HK-2 (cell line): ENCODE measurements around the gene WASL.
"Not testable (repeated sequence)": the region's sequence is repeated elsewhere in the genome, so short reads cannot be mapped to it uniquely, and the experiment has no call there.

Experiments
- DNase-seq: peaks from one replicate; pipeline ENCODE4 v3.0.0-alpha.2; 2018; ENCODE audit not compliant: unreplicated experiment

WASL gene

DNA sequence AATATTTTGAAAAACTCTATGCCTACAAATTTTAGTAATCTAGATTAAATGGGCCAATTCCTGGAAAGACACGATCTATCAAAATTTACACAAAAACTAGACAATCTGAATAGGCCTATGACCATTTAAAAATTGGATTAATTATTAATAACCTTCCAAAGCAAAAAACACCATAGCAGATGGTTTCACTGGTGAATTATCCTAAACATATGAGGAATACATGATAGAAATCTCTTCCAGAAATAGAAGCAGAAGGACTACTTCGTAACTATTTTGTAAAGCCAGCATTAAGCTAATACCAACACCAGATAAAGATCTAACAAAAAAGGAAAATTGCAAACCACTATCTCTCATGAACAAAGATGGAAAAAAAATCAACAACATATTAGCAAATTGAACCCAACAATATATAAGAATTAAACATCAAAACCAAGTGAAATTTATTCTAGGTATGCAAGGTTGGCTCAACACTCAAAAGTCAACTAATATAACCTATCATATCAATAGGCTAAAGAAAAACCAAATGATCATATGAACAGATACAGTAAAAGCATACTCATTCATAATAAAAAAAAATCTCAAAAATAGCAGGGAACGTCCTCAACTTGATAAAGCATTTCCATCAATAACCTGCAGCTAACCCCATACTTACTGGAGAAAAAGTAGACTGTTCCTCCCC, 16.3 kb downstream of the WASL start:
- DNase-seq = no peak

DNA sequence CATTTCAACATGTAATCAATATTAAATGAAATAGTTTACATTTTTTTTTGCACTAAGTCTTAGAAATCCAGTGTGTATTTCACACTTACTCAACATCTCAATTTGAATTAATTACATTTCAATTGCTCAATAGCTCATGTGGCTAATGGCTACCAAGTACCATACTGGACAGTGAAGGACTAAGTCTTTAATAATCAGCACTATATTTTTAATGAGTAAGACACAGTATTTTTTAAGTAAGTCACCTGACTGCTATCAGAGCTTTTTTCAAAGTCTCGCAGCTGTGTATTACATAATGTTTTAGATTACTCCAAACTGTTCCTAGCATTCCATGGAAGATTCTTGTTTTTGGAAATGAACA, 19.6 kb downstream of the WASL start:
- no peak for DNase-seq

DNA sequence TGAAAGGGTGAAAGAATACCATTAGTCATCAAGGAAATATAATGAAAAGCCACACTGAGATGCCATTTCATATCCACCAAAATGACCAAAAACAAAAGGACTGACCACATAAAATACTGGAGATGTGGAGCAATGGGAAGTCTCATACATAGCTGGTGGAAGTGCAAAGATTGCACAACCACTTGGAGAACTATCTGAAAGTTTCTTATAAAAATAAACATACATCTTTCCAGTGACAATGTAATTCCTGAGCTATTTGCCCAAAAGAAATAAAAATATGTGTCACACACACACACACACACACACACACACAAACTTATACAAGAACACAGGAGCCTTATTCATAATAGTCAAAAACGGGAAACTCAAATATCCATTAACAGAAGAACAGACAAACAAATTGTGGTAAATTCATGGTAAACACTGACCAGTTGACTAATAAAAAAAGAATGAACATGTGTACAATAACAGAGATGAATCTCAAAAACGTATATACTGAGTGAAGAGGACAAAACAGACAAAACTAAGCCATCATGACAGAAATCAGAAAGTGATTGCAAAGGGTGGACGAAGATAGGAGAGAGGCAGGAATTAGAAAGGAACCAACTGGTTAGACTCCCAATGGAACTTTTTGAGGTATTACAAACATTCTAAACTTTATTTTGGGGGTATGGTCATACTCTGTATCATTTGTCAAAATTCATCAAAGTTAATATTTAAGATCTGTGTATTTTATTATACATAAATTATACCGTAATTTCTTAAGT, 21.5 kb downstream of the WASL start:
- DNase-seq = no peak

DNA sequence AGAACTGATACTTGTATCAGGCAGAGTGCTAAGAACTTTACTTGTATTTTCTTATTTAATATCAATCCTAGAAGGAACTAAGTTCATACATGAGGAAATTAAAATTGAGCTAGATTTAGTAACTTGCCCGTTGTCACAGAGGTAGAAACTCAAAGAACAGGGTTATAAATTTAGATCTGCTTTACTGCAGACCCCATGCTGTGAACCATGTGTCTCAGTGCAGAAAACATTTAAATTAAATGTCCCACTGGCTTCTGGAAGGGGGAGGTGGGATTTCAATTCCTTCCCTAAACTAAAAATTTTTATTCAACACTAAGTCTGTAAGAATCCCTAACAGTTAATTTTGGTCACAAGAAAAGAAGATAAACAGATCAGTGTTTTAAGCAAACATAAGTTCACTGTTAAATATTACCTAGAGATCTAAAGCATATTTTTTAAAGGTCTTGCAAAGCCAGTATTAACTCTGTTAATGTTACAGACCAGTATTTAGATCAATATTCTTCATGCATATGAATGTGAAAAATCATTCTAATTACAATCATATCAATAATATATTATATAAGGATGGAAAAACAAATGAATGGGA, 23.1 kb downstream of the WASL start:
- no peak for DNase-seq

DNA sequence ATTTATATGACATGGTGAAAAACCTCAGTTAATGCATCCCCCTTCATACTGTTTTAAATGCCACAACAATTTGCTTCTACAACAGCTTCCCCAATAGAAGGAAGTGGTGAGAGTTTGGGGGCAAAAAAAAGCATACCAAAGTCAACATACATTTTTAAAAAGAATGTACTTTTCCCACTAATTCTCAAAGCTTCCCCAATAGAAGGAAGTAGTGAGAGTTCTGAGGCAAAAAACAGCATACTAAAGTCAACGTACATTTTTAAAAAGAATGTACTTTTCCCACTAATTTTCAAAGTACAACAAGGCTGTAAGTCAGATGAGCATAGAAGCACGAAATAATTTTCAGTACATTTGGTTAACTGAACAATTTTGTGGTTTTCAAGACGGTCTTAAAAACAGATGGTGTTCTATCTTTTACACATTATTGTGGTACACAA, 24.0 kb downstream of the WASL start:
- no peak for DNase-seq

DNA sequence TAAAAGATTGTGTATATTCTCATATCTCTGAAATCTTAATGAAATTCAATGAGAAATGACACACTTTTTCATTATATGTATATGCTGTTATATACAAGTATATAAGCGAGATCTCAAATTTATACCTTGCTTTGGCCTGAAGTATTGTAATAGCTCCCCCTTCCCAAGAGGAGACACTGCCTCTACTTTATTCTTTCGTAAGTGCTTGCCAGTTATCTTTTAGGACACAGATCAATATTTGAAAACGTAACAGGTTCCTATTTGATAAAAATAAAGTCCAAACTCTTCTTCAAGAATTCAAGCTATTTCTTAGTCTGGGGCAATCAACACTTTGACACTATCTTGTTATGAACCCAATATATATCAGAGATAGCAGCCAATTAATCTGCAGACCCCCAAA, 24.9 kb downstream of the WASL start:
- DNase-seq = no peak

DNA sequence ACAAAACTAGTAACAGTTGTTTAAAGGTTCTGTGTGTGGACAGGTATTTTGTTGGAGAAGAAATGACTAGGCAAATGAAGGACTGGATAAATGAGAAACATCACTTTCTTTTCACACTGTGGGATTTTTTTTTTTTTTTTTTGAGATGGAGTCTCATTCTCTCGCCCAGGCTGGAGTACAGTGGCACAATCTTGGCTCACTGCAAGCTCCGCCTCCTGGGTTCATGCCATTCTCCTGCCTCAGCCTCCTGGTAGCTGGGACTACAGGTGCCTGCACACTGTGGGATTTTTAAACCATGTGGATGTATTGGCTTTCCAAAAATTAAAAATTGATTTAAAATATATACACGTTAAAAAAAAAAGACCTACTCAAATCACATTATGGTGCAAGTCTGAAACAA, 28.3 kb downstream of the WASL start:
- DNase-seq = not testable (repeated sequence)

DNA sequence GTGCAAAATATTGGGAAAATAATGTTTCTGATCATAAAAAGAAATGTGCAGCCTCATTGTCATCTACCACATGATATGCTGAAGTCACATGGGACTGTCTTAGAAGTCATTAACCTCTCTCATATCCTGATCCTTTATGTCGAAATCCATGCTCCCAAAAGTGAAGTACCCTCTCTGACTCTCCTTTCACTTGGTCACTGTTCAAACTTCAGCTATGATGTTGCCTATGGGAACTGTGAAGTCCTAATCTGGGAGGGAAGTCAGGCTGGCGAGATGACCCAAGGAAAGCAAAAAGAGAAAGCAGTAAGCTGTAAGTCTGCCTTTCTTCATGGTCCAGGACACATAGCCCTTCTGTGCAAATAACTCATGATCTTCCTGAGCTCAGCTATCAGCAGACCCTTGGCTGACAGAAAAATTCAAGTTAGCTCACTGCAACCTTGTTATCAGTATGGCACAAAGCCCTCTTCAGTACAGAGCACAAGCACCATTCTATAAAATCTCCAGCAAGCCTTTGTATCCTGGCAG, 29.5 kb downstream of the WASL start:
- no peak for DNase-seq

DNA sequence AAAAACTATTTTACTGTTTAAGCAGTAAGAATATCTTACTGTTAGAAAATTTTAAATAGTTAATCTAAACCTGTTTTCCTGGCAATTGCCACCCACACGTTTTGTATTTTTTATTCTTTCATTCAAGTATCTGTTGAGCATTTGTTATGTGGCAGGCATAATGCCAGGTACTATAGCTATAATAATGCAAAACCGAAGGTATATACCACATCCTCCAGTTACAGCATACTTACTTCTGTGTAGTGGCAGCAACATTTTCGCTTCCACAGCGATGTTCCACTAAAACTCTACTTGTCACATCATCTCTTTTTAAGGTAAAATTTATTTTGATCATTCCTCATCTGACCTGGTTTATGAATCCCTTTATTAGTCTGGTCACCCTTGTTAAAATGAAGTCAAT, 30.0 kb downstream of the WASL start:
- no peak for DNase-seq

DNA sequence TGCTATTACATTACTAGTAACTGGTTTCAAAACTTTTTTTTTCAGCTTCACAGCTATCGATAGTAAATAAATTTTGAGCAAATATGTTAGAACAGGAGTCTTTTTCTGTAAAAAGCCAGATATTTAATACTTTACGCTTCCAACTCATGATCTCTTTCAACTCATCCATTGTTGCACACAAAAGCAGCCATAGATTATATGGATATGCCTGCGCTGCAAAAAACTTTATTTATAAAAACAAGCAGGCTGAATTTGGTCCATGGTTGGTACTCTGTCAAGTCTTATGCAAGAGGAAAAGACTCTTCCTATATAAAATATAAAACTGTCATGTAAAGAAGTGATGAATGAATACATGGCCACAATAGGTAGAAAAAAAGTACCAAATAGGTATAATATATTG, 31.1 kb downstream of the WASL start:
- no peak for DNase-seq

DNA sequence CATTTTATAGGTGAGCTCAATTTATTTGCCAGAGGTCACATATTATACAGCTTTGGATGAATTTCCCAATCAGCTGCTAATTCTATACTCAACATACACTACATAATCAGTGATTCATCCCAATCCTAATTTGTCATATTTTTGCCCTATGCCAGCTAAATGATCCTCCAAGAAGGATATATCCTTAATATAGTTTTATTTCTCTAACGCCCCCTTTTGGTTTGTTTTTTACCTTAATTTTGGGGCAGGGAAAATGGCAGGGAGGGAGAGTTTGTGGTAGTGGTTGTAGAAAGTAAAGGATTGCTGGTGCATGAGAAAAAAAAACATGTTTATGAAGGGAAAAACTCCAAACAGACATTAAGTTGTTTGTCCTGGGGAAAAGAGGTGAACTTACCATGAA, 31.9 kb downstream of the WASL start:
- DNase-seq = no peak

DNA sequence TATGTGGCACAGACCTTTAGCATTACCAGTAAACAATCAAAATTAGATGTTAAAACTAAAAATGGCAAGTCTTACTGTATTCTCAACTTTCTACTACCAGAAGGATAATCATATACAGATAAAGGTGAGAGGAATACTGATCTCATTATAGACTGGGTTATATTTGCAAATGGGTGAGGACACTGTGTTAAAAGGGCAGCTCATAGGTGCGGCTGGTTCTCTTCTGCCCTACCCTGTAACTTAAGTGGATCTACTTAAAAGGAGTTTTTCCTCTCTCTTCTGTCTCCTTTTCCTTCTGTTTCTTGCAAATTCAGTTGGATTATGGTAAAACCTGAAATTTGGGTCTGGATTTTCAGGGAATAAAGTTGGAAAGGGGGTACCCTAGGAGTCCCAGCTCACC, 33.0 kb downstream of the WASL start:
- no peak for DNase-seq

DNA sequence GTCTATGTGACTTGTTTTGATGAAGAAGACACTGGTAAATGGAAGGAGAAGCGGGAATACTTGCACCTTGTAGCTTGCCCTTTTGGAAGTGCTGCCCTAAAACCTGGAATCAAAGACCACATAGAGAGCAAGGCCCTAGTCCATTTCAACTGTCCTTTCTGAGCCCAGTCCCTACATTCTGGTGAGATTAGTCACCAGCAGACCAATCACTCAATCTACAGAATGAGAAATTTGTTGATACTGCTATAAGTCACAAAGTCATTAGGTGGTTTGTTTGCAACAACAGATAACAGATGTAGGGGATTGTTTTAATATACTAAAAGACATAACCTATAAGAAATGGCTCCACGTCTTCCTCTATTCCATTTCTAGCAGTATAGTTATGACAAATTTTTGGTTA, 33.6 kb downstream of the WASL start:
- no peak for DNase-seq

DNA sequence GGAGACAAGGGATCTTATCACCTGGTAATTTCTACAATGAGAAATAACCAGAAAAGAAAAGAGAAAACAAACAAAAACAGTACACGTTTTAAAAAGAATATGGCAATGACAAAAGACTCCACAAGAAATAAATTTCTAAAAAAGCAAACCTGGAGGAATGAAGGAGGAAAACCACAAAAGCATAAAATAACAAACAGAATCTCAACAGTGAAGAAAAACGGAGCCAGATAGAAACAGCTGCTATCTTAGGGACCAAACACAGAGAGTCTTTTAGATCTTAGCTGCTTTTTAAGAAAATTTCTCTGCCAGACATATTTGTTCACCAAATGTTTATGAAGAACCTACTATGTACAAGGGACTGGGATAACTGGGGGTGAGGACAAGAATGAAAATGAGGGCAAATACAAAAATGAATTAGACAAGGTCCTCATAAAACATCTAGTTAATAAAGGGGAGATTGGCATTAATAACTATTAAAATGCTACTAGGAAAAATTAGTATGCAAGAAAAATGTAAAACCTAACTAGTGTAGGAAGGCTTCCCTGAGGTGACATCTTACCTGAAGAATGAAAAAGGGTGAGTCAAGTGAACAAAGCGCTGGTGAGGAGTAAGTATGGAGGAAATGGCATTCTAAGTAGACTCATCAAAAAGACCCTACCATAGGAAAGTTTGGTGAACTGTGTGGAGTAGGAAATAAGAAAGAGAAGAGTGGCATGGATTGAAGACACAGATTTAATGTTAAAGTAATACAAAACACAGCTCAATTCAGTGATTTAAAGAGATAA, 34.3 kb downstream of the WASL start:
- no peak for DNase-seq

DNA sequence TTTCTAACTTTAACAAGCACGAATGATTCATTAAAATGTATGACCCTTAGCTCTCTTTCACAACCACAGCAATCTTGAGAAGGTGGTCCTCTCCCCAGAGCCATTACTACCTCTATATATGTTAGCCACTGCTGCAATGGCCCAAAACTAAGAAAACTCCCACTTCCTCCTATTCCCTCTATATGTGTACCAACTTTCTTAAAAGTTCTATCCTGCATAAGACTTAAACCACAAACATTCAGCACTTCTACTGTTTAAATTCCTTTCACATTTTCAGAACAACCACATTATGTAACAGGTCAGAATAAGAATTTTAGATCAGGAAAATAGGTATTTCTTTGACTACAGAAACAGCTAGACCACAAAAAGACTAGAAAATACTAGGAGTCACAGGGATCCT, 36.2 kb downstream of the WASL start:
- DNase-seq = no peak

DNA sequence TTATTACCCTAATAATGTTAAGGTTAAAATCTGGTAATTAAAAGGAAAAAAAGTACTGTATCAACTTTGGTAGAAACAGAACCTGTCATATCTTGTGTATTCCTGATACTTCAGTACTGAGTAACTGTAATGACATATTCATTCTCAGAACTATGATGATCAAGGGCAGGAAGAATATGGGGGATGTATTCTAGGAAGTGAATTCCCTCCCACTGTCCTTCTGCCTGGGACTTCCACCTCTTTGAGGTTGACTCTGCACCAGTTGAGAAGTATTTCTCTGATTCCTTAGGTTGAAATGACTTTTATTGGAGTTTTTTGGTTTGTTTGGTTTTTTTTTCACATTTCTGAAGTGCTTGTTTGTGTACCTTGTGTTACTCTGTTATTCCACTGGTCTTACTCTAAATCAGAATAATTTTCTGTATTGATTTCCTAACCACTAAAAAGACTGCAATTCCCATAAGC, 36.9 kb downstream of the WASL start:
- no peak for DNase-seq

DNA sequence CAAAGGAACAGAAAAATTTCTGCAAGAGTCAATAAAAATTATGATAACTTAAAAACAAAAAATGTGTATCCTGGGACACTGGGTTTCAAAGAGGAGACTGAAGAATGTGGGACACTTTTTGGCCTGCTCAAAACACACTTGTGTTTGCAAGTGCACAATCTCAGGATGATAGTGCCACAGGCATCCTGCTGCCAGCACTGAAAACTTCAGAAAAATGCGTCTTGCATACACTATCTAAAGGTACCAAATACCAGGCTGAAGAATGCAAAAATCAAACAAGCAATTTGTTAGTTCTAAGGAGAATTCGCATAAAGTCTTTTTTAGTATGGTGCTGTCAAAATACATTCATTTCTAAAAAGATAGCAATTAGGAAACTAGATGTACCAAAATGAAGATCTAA, 38.1 kb downstream of the WASL start:
- DNase-seq = no peak

DNA sequence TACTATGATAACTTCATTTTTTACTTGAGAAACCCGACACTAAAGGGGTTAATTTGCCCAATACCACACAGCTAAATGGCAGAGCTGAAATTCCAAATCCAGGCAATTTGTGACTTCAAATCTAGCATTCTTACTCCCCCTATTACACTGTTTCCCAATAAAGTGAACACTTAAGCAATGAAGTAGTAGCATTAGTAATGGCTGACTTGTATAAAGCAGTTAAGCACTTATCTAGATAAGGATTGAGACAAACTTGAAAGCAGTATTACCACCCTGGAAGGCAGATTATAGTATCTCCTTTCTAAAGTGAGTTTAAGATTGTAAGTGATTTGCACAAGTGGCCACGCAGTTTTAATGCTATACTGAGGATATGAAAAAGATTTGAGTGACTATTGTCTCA, 39.3 kb downstream of the WASL start:
- DNase-seq = no peak

DNA sequence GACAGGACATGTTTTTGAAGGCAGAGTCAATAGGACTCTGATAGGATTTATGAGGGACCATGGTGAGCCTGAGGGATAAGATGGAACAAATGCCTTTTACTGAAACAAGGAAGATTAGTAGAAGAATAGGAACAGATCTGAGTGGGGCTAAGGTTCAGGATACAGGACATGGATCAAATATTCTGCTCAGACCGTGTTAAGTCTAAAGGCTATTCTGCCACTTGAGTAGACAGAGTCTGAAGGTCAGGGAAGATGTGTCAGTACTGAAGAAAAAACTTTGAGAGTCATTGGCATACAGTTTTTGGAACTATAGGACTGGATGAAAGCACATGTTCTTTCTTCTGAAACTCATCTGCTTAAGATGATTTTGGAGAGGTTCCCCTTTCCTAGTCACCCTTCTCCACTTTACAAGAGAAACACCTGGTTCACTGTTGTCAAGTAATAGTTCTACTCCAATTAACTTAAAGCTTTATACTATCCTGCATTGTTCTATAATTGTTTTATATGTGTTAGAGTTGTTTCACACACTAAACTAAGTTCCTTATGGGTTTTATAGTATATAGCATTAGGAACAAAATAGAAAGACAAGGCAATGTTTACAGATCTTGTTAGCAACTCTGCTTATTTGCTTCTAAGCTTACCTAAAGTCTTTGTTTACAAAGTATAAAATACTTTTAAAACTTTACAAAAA, 43.4 kb downstream of the WASL start:
- no peak for DNase-seq

DNA sequence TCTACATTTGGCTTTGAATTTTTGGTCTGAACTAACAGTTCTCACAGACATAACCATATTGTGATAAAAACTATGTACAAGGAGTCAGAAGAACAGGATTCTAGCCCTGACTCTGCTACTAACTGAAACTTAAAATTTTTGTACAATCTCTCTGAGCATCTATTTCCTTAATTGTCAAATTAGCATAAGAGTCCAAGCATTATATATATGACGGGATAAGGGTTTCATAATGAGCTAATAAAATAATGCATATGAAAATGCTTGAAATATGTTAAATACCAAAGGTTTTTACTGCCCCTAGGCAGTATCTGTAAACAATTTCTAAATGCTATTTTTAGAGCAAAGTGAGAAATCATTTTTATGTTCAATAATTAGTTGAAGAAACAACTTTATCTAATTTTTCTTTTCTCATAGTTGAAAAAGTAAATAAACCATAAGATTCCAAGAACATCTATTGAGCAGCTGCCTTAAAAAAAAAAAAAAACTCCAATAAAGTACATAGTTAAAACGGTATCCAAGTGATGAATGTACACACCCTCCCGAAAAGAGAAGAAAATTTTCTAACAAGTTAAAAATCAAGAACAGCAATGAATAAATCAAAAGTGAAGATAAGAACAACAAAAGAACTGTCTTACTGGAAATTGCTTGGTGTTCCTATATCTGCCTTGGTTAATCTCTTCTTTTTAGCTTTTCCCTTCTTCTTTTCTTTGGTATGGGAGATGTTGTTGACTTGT, 52.7 kb downstream of the WASL start:
- no peak for DNase-seq

DNA sequence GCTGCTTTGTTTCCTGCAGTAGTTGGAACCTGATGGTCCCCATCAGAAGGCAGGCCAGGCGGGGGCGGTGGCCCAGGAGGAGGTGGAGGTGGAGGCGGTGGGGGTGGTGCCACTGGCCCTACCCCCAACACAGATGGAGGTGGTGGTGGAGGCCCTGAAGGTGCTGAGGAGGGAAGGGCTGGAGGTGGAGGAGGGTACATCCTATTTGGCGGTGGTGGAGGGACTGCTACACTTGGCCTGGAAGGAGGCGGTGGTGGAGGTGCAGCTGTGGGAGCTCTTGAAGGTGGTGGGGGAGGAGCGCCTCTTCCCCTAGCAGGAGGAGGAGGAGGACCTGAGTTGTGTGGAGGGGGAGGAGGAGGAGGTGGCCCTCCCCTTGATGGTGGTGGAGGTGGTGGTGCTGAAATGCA, 56.3 kb downstream of the WASL start:
- DNase-seq = no peak
